DOHH2 (cell line): ENCODE data around the gene ZNF669.

Experiments
- CTCF ChIP-seq: fragments of 200-600 bp; sonication (generic); IDR thresholded peaks from one replicate; pipeline ENCODE4 v1.5.1; 2014; ENCODE audit warnings: antibody characterized with exemption, mild to moderate bottlenecking, low read depth, low read length; ENCODE audit not compliant: poor library complexity, severe bottlenecking
- EZH2phosphoT487 ChIP-seq: fragments of 200-600 bp; sonication (generic); IDR thresholded peaks from 2 replicates; pipeline ENCODE4 v1.6.1; 2017; ENCODE audit warnings: borderline replicate concordance, mild to moderate bottlenecking, antibody characterized with exemption, low read length, moderate library complexity, mixed read lengths

- TF ChIP-seq CTCF (no peak), EZH2phosphoT487 (no peak)
Measured at GRCh38 chr1:247145279-247145678, 41.1 kb upstream of the ZNF669 start.
